ES-I3 (cell line): Measurements from ENCODE around the gene WFIKKN2.
"Not testable (repeated sequence)": the region's sequence is repeated elsewhere in the genome, so short reads cannot be mapped to it uniquely, and the experiment has no call there.

ENCODE experiments used
- H3K36me3 ChIP-seq: 2 replicates; pipeline ENCODE4 v1.6.1; 2013; ENCODE audit warnings: mild to moderate bottlenecking, low read length, control low read depth, moderate library complexity; ENCODE audit not compliant: insufficient read depth
- H3K4me1 ChIP-seq: 2 replicates; pipeline ENCODE4 v1.6.1; 2013; ENCODE audit warnings: mild to moderate bottlenecking, control low read depth, low read length; ENCODE audit not compliant: insufficient read depth
- H3K9ac ChIP-seq: 2 replicates; pipeline ENCODE4 v1.6.1; 2013; ENCODE audit warnings: low read depth, mild to moderate bottlenecking, low read length, moderate library complexity
- H3K9me3 ChIP-seq: 2 replicates; pipeline ENCODE4 v1.6.1; 2013; ENCODE audit warnings: mild to moderate bottlenecking, low read length, moderate library complexity; ENCODE audit not compliant: control insufficient read depth, insufficient read depth

Gene WFIKKN2

GRCh38 chr17:50845240-50846147 is 10.1 kb downstream of the WFIKKN2 start:
- Histone ChIP-seq H3K9ac (no peak overlapping the region), H3K4me1 (peaks cover 22% of the 10 kb centered on the region), H3K36me3 (no peaks in the 10 kb centered on the region), H3K9me3 (no peaks in the 10 kb centered on the region)

- Histone ChIP-seq H3K9me3 (no peaks in the 10 kb centered on the region), H3K9ac (no peak overlapping the region), H3K36me3 (no peaks in the 10 kb centered on the region), H3K4me1 (peaks cover 19% of the 10 kb centered on the region)
Observed at GRCh38 chr17:50847566-50847965, 12.2 kb downstream of the WFIKKN2 start.

- Histone ChIP-seq H3K9ac (no peak overlapping the region), H3K36me3 (no peaks in the 10 kb centered on the region), H3K4me1 (peaks cover 23% of the 10 kb centered on the region), H3K9me3 (no peaks in the 10 kb centered on the region)
Observed at GRCh38 chr17:50848039-50848438, 12.7 kb downstream of the WFIKKN2 start.

GRCh38 chr17:50848711-50849110 is 13.3 kb downstream of the WFIKKN2 start:
- Histone ChIP-seq H3K36me3 (no peaks in the 10 kb centered on the region), H3K9me3 (no peaks in the 10 kb centered on the region), H3K4me1 (peaks cover 23% of the 10 kb centered on the region), H3K9ac (no peak overlapping the region)

- Histone ChIP-seq H3K9ac (no peak overlapping the region), H3K36me3 (no peaks in the 10 kb centered on the region), H3K9me3 (no peaks in the 10 kb centered on the region), H3K4me1 (peaks cover 10% of the 10 kb centered on the region; the same call in 1 of the 2 replicates)
Observed at GRCh38 chr17:50850640-50851039, 15.3 kb downstream of the WFIKKN2 start.

GRCh38 chr17:50853015-50853615 is 17.7 kb downstream of the WFIKKN2 start:
- peaks cover 8% of the 10 kb centered on the region; the same call in 1 of the 2 replicates for H3K4me1 ChIP-seq
- no peaks in the 10 kb centered on the region for H3K9me3 ChIP-seq
- no peak overlapping the region for H3K9ac ChIP-seq
- no peaks in the 10 kb centered on the region for H3K36me3 ChIP-seq

- Histone ChIP-seq H3K36me3 (no peaks in the 10 kb centered on the region), H3K9ac (no peak overlapping the region)
Observed at GRCh38 chr17:50853781-50854180, 18.4 kb downstream of the WFIKKN2 start.

GRCh38 chr17:50855708-50856330 is 20.4 kb downstream of the WFIKKN2 start:
- H3K4me1 ChIP-seq = peaks cover 8% of the 10 kb centered on the region; the same call in 1 of the 2 replicates
- H3K9ac ChIP-seq = no peak overlapping the region
- H3K9me3 ChIP-seq = no peaks in the 10 kb centered on the region
- no peaks in the 10 kb centered on the region for H3K36me3 ChIP-seq

More at GRCh38 chr17:50853781-50854180, 18.4 kb downstream of the WFIKKN2 start:
- peaks cover 8% of the 10 kb centered on the region; the same call in 1 of the 2 replicates for H3K4me1 ChIP-seq
- no peaks in the 10 kb centered on the region for H3K9me3 ChIP-seq

- Histone ChIP-seq H3K9me3 (no peaks in the 10 kb centered on the region), H3K36me3 (no peaks in the 10 kb centered on the region), H3K4me1 (peaks cover 8% of the 10 kb centered on the region; the same call in 1 of the 2 replicates), H3K9ac (no peak overlapping the region)
Observed at GRCh38 chr17:50856431-50856830, 21.0 kb downstream of the WFIKKN2 start.

- no peak overlapping the region for H3K9ac ChIP-seq
Observed at GRCh38 chr17:50858486-50859225, 23.3 kb downstream of the WFIKKN2 start.

GRCh38 chr17:50859727-50860126 is 24.3 kb downstream of the WFIKKN2 start:
- peaks cover 11% of the 10 kb centered on the region; the same call in 1 of the 2 replicates for H3K36me3 ChIP-seq
- not testable (repeated sequence) for H3K4me1 ChIP-seq, H3K9ac ChIP-seq, H3K9me3 ChIP-seq

More at GRCh38 chr17:50858486-50859225, 23.3 kb downstream of the WFIKKN2 start:
- Histone ChIP-seq H3K36me3 (peaks cover 11% of the 10 kb centered on the region; the same call in 1 of the 2 replicates), H3K4me1 (0 out of 2 replicates have a peak, but pooled peaks cover 2% of the 10 kb centered on the region), H3K9me3 (no peaks in the 10 kb centered on the region)

- H3K9me3 ChIP-seq = no peaks in the 10 kb centered on the region
- no peak overlapping the region for H3K9ac ChIP-seq
- 0 out of 2 replicates have a peak, but pooled peaks cover 4% of the 10 kb centered on the region for H3K4me1 ChIP-seq
- peaks cover 11% of the 10 kb centered on the region; the same call in 1 of the 2 replicates for H3K36me3 ChIP-seq
Observed at GRCh38 chr17:50861334-50861676, 25.9 kb downstream of the WFIKKN2 start.

- no peaks in the 10 kb centered on the region for H3K9me3 ChIP-seq
- H3K9ac ChIP-seq = no peak overlapping the region
- H3K4me1 ChIP-seq = 0 out of 2 replicates have a peak, but pooled peaks cover 4% of the 10 kb centered on the region
Observed at GRCh38 chr17:50861822-50862528, 26.6 kb downstream of the WFIKKN2 start.

More at GRCh38 chr17:50861822-50862528, 26.6 kb downstream of the WFIKKN2 start:
- H3K36me3 ChIP-seq = peaks cover 11% of the 10 kb centered on the region; the same call in 1 of the 2 replicates
